Suprapubic skin (tissue), 4 donors: ENCODE results near the gene RUSF1. TPM values are rescaled to one million over a fixed set of nuclear protein-coding genes. Genes with fewer than 3 reads are reported as not detected.
A peak's percentile ranks its signal among the peaks of the same experiment; 100 is the strongest.

Experiments
- DNase-seq, 2 donors: peaks; one replicate each; pipeline ENCODE4 v3.0.0-alpha.2; 2019; ENCODE audit warnings: low spot score in 2 of 2
- H3K27ac ChIP-seq: fragments of 200-600 bp; sonication (generic); one replicate; pipeline ENCODE4 v1.5.1; 2019
- H3K27me3 ChIP-seq: fragments of 200-600 bp; sonication (generic); one replicate; pipeline ENCODE4 v1.5.1; 2019
- H3K36me3 ChIP-seq: fragments of 200-600 bp; sonication (generic); one replicate; pipeline ENCODE4 v1.5.1; 2019
- H3K4me1 ChIP-seq: fragments of 200-600 bp; sonication (generic); one replicate; pipeline ENCODE4 v1.5.1; 2019
- H3K4me3 ChIP-seq: fragments of 200-600 bp; sonication (generic); one replicate; pipeline ENCODE4 v1.5.1; 2019; ENCODE audit warnings: mild to moderate bottlenecking
- H3K9me3 ChIP-seq: fragments of 200-600 bp; sonication (generic); one replicate; pipeline ENCODE4 v1.5.1; 2019
- CTCF ChIP-seq, 2 donors: fragments of 200-600 bp in 1 of 2; fragments of 450-650 bp in 1 of 2; sonication (generic) in 1 of 2; IDR thresholded peaks; one replicate each; pipeline ENCODE4 v1.5.1; 2016 to 2019; ENCODE audit warnings: antibody characterized with exemption in 2 of 2, mild to moderate bottlenecking in 1 of 2, moderate library complexity in 1 of 2
- EP300 ChIP-seq: sonication (generic); formaldehyde crosslinking; IDR thresholded peaks from one replicate; pipeline ENCODE4 v1.6.1; 2017; ENCODE audit warnings: antibody characterized with exemption
- POLR2A ChIP-seq, 2 donors: fragments of 450-650 bp; IDR thresholded peaks; one replicate each; pipeline ENCODE4 v1.6.1; 2017; ENCODE audit warnings: antibody characterized with exemption in 2 of 2, mild to moderate bottlenecking in 2 of 2, moderate library complexity in 2 of 2
- POLR2AphosphoS5 ChIP-seq, 3 donors: sonication (generic); formaldehyde crosslinking; IDR thresholded peaks; one replicate each; pipeline ENCODE4 v1.6.1; 2017; ENCODE audit warnings: antibody characterized with exemption in 3 of 3
- WGBS: methylation state at CpG from one replicate; pipeline ENCODE4 v1.1.5; 2018; 5-methylcytosine and 5-hydroxymethylcytosine counted together
- total RNA-seq, 4 donors: library from RNA; depleted of rRNA; stranded (reverse); fragments of >200 nt; gene quantifications; one replicate each; pipeline ENCODE4 v1.1.0, GENCODE V29; 2016

RUSF1 gene
- total RNA-seq, 4 donors from 2014 or later = 44.6 to 109 (median 56.1) TPM

- Histone ChIP-seq H3K27me3 (no peaks in the 10 kb centered on the region), H3K4me3 (no peak overlapping the region), H3K9me3 (no peaks in the 10 kb centered on the region), H3K36me3 (peaks cover 49% of the 10 kb centered on the region), H3K4me1 (peaks cover 27% of the 10 kb centered on the region), H3K27ac (no peak overlapping the region)
- DNase-seq = peak in 1 of 2 donors; percentile 67
- TF ChIP-seq EP300 (no peak), CTCF (IDR thresholded peaks at IDR 0.05) (no peak), POLR2AphosphoS5 (IDR thresholded peaks at IDR 0.05) (no peak), POLR2A (IDR thresholded peaks at IDR 0.05) (no peak)
- WGBS = 88% methylated on average over 10 of the region's 35 CpGs
Observed at GRCh38 chr16:31461921-31462804, 46.0 kb downstream of the RUSF1 start.

GRCh38 chr16:31461201-31461920 is 46.8 kb downstream of the RUSF1 start:
- DNase-seq = peak in 1 of 2 donors; percentile 60
- 85% methylated on average over 9 of the region's 10 CpGs for WGBS
- peaks cover 43% of the 10 kb centered on the region for H3K36me3 ChIP-seq

GRCh38 chr16:31460582-31461002 is 47.6 kb downstream of the RUSF1 start:
- H3K4me3 ChIP-seq = peak overlapping the region; percentile 93
- H3K27ac ChIP-seq = no peak overlapping the region
- DNase-seq = peak in 1 of 2 donors; percentile 70
- H3K36me3 ChIP-seq = peaks cover 35% of the 10 kb centered on the region
- no peaks in the 10 kb centered on the region for H3K27me3 ChIP-seq
- 35% methylated on average over 8 of the region's 8 CpGs for WGBS
- no peaks in the 10 kb centered on the region for H3K9me3 ChIP-seq
- TF ChIP-seq POLR2A (IDR thresholded peaks at IDR 0.05) (no peak), CTCF (IDR thresholded peaks at IDR 0.05) (peak; percentile 44 to 50)
- H3K4me1 ChIP-seq = peaks cover 43% of the 10 kb centered on the region

More at GRCh38 chr16:31461201-31461920, 46.8 kb downstream of the RUSF1 start:
- TF ChIP-seq CTCF (IDR thresholded peaks at IDR 0.05) (no peak), POLR2A (IDR thresholded peaks at IDR 0.05) (no peak), POLR2AphosphoS5 (IDR thresholded peaks at IDR 0.05) (no peak), EP300 (no peak)
- Histone ChIP-seq H3K4me3 (no peak overlapping the region), H3K27me3 (no peaks in the 10 kb centered on the region), H3K4me1 (peaks cover 35% of the 10 kb centered on the region), H3K9me3 (no peaks in the 10 kb centered on the region), H3K27ac (no peak overlapping the region)

- Histone ChIP-seq H3K4me3 (peak overlapping the region; percentile 93), H3K27me3 (no peaks in the 10 kb centered on the region), H3K36me3 (peaks cover 29% of the 10 kb centered on the region), H3K9me3 (no peaks in the 10 kb centered on the region), H3K27ac (peak overlapping the region; percentile 100), H3K4me1 (peaks cover 50% of the 10 kb centered on the region)
- WGBS = 6% methylated on average over 15 of the region's 61 CpGs
- peak; percentile 100 for DNase-seq
- TF ChIP-seq POLR2AphosphoS5 (IDR thresholded peaks at IDR 0.05) (no peak), POLR2A (IDR thresholded peaks at IDR 0.05) (no peak), CTCF (IDR thresholded peaks at IDR 0.05) (no peak), EP300 (no peak)
Observed at GRCh38 chr16:31459687-31460581, 48.3 kb downstream of the RUSF1 start.
